HUDEP-2 (cell line): ENCODE measurements around the gene XKR8.
A peak's percentile ranks its signal among the peaks of the same experiment; 100 is the strongest.

ENCODE experiments used
- DNase-seq, 76 experiments: peaks; one replicate each; lab custom pipeline; 2025; ENCODE audit not compliant: unreplicated experiment in 76 of 76; lab: John Stamatoyannopoulos, UW

XKR8 gene

DNA sequence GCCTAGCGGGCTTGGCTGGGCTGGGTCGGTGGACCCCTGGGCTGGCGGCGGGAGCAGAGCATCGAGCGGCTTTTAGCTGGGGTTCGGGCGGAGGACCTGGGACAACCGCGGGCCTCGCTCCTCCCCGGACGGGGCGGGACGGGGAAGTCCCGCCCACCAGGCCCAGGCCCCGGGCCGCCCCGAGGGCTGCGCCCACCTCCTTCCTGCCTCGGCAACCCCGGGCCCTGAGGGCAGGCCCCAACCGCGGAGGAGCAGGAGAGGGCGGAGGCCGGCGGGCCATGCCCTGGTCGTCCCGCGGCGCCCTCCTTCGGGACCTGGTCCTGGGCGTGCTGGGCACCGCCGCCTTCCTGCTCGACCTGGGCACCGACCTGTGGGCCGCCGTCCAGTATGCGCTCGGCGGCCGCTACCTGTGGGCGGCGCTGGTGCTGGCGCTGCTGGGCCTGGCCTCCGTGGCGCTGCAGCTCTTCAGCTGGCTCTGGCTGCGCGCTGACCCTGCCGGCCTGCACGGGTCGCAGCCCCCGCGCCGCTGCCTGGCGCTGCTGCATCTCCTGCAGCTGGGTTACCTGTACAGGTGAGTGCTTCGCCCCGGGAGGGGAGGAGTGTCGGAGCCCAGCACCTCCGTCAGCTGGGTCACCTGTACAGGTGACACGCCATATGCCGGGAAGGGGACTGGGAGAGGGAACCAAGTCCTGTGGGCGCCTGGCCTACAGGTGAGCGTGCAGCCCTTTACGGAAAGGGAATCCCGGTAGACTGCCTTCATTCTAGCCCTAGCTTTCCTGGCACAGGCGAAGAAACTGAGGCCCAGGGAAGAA lies at the start of gene XKR8:
Gene XKR8, plus strand, starts transcription at position 182 of the 812 bp plus-strand sequence. Its CDS starts 97 bp downstream, at position 279.
- peak in 56 of 76 experiments; percentile 9 to 71 (median 48) for DNase-seq

DNA sequence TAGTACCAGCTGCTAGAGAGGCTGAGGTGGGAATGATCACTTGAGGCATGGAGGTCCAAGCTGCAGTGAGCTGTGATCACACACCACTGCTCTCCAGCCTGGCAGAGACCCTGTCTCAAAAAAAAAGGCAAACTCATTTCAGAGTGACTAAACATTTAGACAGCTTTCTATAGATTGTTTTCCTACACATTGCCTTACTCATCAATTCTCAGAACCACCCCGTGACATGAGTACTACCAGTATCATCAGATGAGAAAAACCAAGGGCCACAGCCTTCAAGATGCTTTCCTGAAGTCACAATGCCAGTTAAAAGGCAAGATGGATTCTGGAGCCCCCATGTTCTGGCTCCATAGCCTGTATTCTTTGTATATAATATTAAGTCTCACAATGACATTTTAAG lies 47.3 kb upstream of the XKR8 start:
- DNase-seq, result no peak

- DNase-seq, result peak in 1 of 76 experiments; percentile 46
Observed at GRCh38 chr1:27915082-27915575, 44.6 kb upstream of the XKR8 start.

DNA sequence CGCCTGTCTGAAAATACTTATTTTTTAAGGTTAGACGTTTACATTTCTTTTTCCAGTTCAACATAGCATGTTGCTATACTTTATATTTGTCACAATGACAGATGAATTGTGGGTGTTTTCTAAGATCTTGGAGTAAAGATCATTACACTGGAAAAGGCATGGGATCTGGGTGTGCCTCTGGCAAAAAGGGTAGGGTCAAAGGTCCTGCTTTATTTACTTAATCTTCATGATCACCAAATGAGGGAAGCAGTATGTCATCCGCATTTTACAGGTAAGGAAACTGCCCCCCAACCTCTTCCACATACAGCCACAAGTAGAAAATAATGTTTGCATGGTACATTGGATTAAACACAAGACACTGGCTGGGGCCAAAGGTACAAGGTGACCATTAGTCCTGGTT lies 37.5 kb upstream of the XKR8 start:
- no peak for DNase-seq

DNA sequence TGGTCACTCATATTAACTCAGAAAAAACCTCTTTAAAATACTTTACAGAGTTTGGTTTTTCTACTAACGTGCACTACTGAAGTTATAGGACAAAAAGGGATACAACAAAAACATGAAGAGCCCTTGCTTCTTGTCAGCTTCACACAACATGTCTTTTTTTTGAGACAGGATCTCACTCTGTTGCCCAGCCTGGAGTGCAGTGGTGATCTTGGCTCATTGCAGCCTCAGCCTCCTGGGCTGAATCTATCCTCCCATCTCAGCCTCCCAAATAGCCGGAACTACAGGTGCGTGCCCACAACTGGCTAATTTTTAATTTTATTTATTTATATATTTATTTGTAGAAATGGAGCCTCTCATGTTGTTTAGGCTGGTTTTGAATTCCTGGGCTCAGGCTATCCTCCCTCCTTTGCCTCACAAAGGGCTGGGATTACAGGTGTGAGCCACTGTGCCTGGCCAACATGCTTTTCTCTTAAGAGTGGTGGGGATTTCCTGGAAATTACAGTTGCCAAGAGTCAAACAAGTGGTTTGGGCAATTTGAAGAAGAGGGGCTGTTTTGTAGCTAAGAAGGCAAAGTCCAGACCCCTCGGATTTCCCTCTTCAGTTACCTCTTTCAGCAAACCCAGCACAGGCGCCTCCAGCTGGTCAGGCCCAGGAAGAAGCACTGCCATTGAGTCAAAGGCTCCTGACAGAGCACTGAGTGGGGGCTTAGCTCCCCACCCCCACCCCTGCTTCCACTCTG lies 31.4 kb upstream of the XKR8 start:
- no peak for DNase-seq

DNA sequence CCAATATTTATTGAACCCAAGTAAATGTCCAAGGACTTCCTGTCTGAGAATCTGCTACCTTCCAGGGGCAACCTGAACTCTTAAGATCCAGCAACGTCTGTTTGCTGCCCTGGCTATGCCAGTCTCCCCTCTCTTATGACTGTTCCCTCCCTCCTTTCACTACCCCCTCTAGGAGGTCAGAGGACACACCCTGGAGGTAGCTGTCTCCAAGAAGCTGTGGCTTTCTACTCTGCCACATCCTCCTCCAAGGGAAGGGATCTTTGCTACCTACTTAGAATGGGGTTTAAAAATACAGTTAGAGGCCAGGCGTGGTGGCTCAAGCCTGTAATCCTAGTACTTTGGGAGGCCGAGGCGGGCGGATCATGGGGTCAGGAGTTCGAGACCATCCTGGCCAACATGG lies 28.6 kb upstream of the XKR8 start:
- no peak for DNase-seq

- DNase-seq, result peak in 4 of 76 experiments; percentile 8 to 18 (median 11)
Observed at GRCh38 chr1:27931759-27932158, 28.0 kb upstream of the XKR8 start.

- peak in 19 of 76 experiments; percentile 4 to 38 (median 20) for DNase-seq
Observed at GRCh38 chr1:27934818-27935549, 24.8 kb upstream of the XKR8 start, which contains the start of gene SMPDL3B. TSS of gene SMPDL3B (plus strand) at chr1:27935000. CDS start at chr1:27935184, 184 bp downstream.

- no peak for DNase-seq
Observed at GRCh38 chr1:27935721-27936120, 24.1 kb upstream of the XKR8 start.

- DNase-seq, result no peak
Observed at GRCh38 chr1:27936370-27936769, 23.4 kb upstream of the XKR8 start.

GRCh38 chr1:27937524-27937836 lies 22.3 kb upstream of the XKR8 start:
- no peak for DNase-seq

DNA sequence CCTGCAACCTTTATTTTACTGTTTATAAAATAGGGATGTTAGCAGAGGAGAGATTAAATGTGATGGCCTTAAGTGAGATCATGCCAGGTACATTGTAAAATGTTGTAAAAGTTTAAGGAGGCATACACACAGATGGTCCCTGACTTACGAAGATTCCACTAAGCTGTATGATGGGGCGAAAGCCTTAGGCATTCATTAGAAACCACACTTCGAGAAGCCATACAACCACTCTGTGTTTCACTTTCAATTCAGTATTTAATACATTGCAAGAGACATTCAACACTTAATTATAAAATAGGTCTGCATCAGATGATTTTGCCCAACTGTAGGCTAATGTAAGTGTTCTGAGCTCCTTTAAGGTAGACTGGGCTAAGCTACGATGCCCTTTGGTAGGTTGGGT lies 21.3 kb upstream of the XKR8 start:
- DNase-seq, result no peak

GRCh38 chr1:27940297-27940696 lies 19.5 kb upstream of the XKR8 start:
- peak in 10 of 76 experiments; percentile 3 to 44 (median 14) for DNase-seq

- peak in 33 of 76 experiments; percentile 6 to 60 (median 31) for DNase-seq
Observed at GRCh38 chr1:27940870-27941560, 18.8 kb upstream of the XKR8 start.

DNA sequence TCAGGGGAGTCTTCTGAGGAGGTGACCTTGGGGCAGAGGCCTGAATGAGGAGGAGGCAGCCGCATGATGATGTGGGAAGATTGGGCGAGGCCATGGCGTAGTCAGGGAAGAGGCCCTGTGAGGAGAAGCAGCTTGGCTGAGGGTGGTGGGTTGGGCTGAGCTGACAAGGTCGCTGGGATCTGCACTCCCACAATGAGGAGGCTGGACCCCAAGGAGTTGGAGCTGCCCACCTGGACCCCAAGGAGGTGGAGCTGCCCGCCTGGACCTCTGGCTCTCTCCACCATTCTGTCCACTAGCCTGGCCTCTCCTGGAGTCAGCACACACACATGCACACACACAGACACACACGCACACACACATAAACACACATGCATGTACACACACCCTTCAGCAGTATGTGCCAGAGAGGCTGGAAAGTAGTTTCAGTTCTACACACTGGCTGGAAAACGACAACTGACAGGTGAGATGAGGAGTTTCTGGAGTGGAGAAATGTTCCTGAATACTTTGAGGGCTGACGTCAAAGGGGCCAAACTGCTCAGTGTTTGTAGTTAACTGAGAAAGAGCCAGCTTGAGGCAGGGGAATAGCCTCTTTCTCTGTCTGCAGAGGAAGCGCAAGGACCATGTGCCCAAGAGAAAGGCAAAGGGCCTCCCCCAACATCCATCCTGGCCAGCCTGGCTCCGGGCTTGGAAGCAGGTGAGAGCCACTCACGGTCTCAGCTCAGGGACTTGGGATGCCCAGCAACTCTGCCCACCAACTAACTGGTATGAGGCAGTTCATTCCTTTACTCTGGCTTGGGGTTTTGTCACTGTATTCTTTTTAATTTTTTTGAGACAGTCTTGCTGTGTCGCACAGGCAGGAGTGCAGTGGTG lies 17.9 kb upstream of the XKR8 start:
- DNase-seq, result peak in 1 of 76 experiments; percentile 14

- no peak for DNase-seq
Observed at GRCh38 chr1:27945020-27945419, 14.8 kb upstream of the XKR8 start.

DNA sequence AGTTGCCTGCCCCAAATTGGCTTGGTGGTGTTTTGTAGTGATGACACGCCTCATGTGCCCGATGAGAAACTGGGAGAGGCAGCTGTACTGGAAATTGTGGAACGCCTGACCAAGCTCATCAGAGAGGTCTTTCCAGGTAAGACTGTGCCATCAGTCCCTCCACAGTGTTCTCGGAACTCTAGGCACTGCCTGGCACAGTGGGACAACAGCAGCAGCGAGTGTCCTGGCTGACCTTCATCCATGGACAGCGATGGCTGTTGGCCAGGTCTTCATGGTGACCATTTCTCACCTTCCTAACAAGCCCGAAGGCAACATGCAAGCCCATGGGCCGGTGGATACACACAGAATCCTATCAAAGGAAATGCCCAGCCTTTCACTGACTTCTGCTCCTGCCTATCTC lies 10.7 kb upstream of the XKR8 start:
- DNase-seq, result no peak

- DNase-seq, result no peak
Observed at GRCh38 chr1:27951396-27951795, 8.4 kb upstream of the XKR8 start.

DNA sequence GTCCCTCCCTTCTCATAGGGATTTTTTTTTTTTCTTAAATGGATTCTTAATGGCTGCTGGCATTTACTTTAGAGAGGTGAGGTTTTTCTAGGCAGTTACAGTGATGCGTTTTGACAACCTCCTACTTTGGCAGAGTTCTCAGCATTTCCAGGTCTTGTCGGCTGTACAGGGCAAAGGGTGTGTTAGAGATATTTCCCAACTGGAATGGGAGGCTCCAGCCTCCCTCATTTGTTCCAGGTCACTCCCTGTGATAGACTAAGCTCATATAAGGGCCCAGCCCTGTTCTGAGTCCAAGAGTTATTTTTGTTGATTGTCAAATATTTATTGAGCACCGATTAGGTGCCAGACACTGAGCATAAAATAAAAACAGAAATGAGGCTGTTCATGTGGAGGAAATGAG lies 7.6 kb upstream of the XKR8 start:
- no peak for DNase-seq
